AG10803 (cell line): Measurements from ENCODE around the gene RO60.
A peak's percentile ranks its signal among the peaks of the same experiment; 100 is the strongest.

Experiments used
- DNase-seq: peaks from one replicate; pipeline ENCODE4 v3.0.0; 2010; ENCODE audit warnings: low read depth
- H3K4me3 ChIP-seq: 2 replicates; pipeline ENCODE4 v1.5.1; 2011; ENCODE audit warnings: mild to moderate bottlenecking, low read length, control low read depth
- CTCF ChIP-seq: conservative IDR thresholded peaks from 2 replicates; pipeline ENCODE4 v1.5.1; 2011; ENCODE audit warnings: mild to moderate bottlenecking, low read length, control low read depth, inconsistent platforms

Gene RO60

GRCh38 chr1:193105821-193106177 lies 46.4 kb downstream of the RO60 start:
- no peak for DNase-seq
- TF ChIP-seq CTCF = no peak
- H3K4me3 ChIP-seq = peak overlapping the region; percentile 77

- no peak for TF ChIP-seq CTCF
These were observed 49.1 kb downstream of the RO60 start for GRCh38 chr1:193108471-193108870.

More at GRCh38 chr1:193108471-193108870, 49.1 kb downstream of the RO60 start:
- no peak for DNase-seq
- no peak overlapping the region for H3K4me3 ChIP-seq
